HG03108 (cell line): Measurements from ENCODE around the gene PJA1.

ENCODE experiments used
- ATAC-seq: cut with Tn5 transposase; IDR thresholded peaks from one replicate; pipeline ENCODE4 v1.9.1; 2021; ENCODE audit warnings: moderate library complexity; ENCODE audit not compliant: unreplicated experiment

PJA1 gene, protein sequence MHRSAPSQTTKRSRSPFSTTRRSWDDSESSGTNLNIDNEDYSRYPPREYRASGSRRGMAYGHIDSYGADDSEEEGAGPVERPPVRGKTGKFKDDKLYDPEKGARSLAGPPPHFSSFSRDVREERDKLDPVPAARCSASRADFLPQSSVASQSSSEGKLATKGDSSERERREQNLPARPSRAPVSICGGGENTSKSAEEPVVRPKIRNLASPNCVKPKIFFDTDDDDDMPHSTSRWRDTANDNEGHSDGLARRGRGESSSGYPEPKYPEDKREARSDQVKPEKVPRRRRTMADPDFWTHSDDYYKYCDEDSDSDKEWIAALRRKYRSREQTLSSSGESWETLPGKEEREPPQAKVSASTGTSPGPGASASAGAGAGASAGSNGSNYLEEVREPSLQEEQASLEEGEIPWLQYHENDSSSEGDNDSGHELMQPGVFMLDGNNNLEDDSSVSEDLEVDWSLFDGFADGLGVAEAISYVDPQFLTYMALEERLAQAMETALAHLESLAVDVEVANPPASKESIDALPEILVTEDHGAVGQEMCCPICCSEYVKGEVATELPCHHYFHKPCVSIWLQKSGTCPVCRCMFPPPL

DNA sequence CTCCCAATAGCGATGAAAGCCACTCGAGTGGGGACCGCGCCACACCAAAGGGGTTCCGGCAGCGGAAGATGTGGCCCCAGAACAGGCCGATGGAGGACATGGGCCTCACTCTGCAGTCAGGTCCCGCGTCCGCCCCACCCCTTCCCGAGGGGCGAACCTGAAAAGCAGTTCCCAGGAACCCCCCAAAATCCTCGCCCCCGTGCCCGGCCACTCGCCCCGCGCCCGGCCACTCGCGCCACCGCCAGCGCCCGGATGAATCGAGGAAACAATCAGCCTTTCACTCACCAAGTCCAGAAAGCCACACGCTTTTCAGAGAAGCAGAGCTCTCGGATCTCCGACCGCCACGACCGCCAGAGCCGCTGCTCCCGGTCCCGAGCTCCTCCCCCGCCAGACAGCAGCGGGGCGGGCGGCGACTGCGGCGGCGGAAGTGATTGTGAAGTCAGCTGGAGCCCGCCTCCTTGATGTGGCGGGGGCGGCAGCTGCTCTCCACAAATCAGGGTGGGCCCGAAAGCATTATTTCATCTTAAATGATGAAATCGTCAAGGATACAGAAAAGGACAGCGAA lies at the start of gene PJA1:
Gene PJA1 (minus strand): TSS at position 367 of the 565 bp plus-strand sequence. CDS start 2,380 bp downstream, outside the sequence.
- peak; percentile 72 for ATAC-seq

DNA sequence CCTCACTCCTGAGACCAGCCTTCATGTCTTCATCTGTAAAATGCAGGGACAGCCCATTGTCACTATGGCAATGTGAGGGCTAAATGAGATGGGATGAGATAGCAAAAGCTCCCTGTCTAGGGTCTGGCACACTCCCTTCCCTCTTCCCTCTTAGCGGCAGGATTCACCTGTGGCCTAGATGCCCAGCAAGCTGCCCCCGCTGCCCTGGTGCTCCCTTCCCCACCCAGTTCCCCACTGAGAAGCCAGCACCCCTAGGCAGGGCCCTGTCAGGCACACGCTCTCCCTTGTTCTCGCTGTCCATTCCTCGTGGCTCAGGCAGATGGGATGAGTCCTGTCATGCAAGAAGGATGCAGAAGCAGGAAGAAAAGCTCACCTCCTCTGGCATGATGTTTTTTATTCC lies 49.2 kb upstream of the PJA1 start:
- no peak for ATAC-seq

DNA sequence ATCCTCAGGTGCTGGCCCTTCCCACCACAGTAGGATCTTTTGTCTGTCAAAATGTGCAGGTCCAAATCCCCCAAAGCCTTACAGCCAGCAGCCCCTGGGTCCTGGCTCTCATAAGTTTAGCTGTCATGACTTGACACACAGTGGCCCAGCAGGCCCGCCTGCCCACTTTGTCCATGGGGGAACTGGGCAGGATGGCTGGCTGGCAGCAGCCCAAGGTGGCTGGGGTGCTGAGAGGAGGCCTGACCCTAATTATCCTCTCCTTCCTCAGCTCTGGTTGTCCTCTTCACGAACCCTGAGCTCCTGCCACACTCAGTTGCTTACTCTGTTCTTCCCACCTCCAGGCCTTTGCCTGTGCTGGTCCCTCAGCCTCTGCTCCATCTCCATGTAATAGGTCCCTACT lies 46.4 kb upstream of the PJA1 start:
- no peak for ATAC-seq

DNA sequence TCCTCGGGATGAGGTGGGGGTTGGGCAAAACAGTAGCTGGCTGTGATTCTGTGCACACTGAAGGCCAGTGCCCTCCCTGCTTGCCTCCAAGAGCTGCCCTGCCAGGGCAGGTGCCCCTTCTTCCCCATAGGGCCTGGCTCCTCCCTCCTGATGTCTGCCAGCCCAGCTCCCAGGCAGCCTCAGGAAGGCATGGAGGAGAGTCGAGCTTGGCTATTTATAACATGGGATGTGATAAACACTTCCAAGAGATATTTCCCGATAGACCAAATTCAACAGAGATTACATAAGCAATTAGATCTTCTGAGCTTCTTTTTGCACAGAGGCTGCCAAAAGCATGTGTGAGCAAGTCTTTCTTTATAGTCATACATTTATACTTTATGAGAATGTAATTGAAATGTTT lies 45.3 kb upstream of the PJA1 start:
- ATAC-seq = no peak

DNA sequence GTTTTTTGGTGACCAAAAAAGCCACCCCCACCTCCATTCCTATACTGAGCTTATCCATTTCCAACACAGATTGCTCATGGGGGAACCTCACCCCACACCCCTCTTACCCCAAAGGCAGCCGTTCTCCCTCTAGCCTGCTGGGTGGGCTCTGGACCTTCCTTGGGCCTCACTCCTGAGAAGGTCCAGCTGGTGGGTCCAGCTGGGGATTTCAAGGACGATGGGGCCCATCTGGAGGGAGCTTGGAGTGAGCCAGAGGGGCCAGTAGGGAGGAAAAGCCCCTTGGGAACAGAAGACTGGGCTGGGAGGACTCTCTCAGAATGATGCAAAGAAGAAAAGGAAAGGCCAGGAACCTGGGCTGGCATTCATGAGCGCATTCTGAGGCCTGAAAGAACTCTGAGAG lies 42.0 kb upstream of the PJA1 start:
- no peak for ATAC-seq

DNA sequence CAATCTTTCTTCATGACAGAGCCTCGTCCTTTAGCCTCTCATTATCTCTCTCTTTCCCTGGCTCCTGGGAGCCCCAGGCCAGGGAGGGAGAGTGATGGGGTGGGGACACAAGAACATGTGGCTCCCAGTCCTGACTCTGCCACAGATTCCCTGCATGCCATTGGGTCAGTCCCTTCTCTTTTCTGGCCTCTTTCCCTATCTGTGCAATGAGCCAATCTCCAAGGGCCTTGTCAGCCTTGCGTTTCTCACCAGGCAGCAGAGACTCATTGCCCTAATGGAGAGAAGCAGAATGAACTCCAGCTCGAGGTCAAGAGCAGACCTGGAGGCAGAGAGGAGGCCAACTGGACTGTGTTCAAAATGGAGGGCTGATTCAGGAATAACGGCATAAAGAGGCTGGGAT lies 38.4 kb upstream of the PJA1 start:
- no peak for ATAC-seq

DNA sequence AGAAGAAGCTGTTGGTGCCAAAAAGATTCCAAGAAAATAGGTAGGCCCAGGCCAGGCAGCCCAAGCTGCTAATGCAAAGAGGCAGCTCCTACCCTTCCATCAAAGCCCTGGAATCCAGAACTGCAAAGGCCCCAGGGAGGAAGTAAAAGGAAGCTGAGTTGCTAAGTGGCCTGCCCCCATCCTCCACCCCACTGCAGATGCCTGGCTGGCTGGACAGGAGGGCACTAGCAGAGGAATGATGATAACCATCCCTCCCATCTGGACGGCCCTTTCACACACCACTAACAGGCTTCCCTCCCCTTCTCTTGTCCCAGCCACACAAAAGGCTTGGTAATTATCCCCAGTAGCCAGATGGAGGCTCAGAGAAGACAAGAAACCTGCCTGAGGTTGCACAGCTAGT lies 32.4 kb upstream of the PJA1 start:
- no peak for ATAC-seq

DNA sequence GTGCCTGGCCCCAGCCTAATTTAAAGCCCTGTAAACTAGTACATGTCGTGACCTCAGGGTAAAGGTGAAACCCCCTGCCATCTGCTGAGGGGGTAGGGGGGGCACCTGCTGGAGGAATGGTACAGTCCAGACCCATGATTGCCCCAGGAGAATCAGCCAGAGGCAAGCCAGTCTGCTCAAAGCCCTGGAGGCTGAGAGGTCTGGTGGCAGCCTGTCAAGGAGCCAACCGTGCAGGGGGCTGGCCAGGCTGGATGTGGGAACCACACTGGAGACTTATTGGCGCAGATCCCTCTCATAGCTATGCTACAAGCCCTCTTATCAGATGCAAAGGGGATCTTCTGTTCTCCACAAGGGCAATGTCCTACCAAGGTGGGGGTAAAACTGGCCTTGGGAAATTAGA lies 31.4 kb upstream of the PJA1 start:
- ATAC-seq = no peak

DNA sequence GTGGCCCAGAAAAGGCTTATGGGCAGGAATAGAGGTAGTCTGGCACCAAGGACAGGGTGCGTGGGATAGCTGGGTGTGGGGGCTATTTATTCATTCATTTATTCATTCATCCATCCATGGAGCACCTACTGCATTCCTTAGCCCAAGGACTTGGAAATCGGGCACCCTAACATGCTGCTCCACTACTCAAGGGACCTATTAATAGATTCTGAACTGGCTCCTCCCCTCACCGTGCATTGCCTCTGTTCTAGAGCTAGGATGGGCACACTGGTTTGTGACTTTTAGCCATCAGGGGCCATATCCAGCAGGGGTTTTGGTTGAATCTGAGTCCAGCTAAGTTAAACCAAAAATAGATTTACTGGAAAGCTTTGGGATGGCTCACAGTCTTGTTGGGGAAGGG lies 30.6 kb upstream of the PJA1 start:
- no peak for ATAC-seq

DNA sequence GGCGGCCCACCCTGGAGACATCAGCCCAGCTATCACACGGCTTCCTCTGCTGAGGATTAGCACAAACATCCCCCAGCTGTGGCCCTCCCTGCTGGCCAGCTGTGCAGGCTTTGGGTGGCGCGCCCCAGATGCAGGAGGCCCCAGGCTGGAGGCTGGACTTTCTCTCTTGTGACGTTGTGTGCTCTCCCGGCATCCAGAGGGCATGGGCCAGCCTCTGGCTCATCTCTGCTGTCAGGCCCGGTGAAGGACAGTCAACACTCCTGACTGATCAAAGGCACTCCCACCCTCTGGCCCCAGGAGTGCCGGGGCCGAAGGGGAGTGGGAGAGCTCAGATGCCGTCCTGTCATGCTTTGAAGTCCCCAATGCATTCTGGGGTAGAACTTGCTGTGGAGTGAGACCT lies 29.9 kb upstream of the PJA1 start:
- no peak for ATAC-seq

DNA sequence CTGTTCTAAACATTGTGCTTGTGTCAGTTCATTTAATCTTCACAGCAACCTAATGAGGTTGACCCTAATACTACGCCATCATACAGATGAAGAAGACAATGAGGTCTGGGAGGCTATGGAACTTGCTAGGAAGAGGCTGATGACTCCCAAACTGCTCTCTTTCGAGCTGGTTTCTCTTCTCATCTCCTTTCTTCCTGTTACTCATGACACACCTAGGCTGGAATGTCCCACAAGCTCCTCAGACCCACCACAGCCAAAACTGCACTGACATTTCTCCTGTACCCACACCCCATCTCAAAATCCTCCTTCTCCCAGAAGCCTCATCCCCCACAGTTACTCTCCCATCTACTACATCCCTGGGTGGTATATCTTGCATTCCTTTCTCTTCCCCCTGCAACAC lies 27.4 kb upstream of the PJA1 start:
- no peak for ATAC-seq

DNA sequence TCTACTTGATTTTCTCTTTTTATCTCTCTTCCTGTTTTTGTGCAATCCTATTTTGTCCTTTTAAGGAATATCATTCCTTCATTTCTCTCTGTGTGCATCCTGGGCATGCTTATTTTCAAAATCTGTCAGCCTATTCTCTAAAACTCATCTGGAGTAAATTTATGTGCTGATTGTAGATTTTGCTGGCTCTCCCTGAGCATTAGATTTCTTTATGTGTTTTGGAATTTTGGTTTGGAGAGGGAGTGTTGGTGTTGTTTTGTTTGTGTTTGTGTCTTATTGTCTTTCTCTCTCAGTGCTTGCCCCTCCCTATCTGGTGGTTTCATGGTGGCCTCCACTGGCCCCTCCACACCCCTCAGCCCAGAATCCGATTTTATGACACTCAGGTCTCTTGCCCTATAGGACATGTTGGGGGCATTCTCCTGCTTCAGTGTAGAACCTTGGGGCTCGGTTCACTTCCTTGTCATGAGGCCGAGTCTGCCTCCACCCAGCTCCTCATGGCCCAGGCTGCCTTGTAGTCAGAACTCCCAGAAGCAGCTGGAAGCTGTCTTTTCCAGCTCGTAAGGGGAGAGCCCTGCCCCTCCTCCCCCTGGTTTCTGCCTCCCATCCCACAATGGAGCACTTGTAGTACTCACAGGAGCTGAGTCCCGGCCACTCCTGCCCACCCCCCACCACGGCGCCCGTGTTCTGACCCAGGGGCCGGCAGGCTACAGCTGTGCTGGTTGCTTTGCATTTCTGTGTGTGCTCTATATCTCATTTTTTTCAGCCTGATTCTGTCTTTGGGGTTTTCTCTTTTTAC lies 24.5 kb upstream of the PJA1 start:
- ATAC-seq = no peak

DNA sequence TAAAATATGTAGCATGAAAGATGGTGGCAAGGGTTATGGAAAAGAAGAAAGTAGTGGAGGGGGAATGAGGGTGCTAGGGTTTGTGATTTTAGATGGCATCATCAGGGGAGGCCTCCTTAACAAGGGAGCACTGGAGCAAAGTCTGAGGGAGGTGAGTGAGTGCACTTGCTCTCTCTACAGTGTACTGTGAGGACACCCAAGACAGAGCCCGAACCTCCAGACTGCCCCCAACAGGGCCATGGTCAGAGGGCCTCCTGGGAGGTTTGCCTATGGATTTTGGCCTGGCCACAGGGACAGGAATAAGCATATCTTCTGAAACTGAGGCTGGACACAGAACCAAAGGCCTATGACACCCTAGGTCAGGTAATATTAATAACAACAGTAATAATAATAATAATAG lies 21.4 kb upstream of the PJA1 start:
- no peak for ATAC-seq

DNA sequence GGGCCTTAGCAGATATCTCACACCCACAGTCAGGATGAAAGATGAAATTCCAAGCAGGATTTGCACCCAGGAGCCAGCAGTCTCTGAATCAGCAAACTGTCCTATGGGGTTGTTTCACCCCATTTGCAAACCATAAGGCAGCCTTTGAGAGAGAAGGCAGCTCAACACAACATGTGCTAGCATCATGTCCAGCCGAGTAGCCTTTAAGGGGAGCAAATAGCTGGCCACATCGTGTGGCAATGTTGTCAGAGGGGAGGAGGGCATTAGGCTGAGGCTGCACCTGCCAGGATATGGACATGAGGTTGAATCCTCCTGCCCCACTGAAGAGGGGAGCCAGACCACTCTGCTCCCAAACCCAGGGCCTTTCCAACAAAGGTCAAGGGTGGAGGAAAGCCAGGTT lies 20.6 kb upstream of the PJA1 start:
- ATAC-seq = no peak

DNA sequence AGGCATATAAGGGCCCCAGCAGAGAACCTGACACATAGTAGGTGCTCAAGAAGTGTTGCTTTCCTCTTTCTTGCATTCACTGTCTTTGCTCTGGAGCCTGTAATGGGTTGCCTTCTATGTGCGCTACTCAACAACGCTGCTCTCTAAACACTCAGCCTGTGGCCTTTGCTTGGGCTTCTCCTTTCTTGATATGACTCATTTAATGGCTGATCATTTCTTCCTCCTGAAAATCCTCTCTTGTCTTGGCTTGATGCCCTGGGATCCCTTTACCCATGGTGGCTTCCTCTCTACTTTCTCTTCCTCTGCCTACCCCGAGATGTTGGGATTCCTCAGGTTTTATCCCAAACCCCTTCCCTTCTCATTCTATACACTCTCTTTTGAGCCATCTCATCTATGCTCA lies 19.9 kb upstream of the PJA1 start:
- no peak for ATAC-seq

DNA sequence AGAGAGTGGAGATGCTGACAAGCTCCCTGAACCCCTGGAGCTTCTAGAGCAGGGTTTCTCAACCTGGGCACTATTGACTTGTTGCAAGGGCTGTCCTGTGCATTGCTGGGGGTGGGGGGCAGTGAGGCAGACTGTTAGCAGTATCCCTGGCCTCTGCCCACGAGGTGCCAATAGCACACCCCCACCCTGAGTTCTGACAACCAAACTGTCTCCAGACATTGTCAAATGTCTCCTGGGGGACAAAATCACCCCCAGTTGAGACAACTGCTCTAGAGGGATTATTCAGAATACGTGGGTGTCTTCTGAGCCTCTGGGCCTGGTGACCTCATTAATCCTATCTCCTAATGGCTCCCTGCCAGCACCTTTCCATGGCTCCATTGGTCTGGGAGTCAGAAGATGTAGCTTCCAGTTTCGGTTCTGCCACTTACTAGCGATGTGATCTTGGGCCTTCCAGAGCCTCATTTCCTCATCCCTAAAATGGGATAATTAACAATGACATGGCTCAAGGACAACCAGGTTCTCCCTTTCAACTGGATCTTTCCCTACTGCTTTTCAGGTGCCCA lies 17.6 kb upstream of the PJA1 start:
- no peak for ATAC-seq

DNA sequence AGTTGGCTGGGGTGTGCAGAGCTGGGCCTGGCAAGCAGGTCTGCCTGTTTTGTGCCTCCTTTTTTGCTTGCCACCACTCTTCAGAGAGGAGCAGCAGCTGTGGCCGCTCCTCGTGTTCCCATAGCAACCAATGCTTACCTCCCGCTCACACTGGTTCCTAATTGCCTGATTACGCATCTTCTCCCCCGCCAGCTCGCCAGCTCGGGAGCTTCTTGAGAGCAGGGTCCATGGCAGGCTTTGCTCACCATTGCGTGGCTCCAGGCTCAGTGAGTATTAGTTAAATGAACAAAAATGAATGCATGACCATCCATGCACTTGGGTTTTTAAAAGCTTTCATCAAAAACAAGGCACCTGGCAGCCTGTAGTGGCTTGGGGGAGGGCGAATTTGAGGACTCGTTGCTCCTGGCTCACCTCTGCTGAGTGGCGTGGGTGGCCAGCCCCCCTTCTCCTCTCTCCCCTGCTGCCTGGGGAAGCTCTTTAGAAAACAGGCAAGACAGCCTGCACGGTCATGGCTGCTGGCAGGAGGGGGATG lies 14.2 kb upstream of the PJA1 start:
- ATAC-seq = no peak

DNA sequence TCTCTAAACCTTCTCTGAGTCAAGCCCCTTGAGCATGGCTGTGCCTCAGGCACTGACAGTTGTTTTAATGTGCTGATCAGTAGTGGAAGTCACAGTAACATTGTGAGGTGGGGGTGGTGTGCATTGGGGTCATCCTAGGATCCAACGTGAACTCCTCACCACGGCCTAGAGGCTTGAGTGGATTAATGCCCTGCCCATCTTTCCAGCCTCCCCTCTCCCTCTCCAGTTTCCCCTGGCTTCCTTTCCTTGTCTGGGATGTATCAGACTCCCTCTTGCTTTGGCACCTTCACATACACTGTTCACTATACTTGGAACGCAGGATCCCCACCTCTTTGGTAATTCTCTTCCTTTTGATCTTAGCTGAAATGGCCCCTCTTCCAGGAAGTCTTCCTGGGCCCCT lies 13.3 kb upstream of the PJA1 start:
- no peak for ATAC-seq

DNA sequence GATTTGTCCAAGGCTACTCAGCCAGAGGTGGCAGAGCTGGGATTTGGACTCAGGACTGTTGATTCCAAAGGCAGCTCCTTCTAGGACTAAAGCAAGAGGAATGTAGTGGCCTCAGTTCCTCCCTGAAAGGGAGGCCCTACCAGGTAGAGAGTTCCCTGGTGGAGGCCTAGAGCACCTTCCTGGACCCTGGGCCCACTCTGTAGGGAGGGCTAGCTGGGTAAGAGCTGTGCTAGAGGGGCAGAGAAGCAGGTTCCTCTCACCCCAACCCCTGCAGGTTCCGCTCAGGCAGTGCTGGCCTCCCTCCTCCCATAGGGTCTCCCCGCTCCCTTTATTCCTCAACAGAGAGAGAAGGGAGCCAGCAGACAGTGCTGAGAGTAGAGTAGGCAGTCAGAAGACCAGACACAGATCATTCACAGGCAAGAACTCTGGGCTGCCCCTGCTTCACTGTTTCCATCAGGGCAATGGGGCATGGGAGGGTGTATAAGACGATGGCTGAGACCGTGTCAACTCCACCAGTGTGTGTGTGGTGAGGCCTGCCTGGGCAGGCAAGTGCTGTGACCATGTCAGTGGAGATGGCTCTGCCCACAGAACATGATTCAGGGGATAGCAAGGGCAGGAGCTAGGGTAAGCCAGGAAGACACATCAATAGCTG lies 12.4 kb upstream of the PJA1 start:
- ATAC-seq = no peak

DNA sequence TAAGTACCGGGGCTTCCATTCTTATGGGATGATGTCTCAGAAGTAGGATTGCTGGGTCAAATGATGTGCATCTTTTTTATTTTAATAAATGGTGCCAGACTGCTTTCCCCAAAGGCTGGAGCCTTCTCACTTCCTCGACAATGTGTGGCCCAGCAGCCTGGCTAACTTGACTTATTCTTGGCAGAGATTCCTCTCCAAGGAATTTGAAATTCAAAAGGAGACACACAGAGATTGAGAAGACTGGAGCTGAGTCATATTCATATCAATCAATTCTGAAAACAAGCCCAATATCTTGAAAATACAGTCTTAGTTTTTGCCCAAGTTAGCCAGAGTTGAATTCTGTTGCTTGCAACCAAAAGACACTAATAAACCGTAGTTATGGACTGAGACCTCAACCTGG lies 10.8 kb upstream of the PJA1 start:
- no peak for ATAC-seq

DNA sequence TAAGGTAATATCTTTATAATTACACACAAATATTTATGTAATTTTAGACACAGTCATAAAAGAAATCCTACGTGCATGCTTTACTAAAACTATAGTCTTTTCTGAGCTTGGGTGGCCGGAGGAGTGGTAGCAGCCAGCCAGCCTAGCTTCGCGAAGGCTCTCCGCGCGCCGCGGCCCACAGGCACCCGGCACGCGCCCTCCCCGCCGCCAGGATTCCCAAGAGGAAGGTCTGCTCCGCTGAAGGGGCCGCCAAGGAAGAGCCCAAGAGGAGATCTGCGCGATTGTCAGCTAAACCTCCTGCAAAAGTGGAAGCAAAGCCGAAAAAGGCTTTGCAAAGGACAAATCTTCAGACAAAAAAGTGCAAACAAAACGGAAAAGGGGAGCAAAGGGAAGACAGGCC lies 8.7 kb upstream of the PJA1 start:
- no peak for ATAC-seq
